HepG2 (cell line): ENCODE results near the gene FAM193A. TPM values are rescaled to one million over a fixed set of nuclear protein-coding genes. Genes with fewer than 3 reads are reported as not detected.

Source experiments
- AGO1 ChIP-seq: fragments of 200-400 bp; formaldehyde crosslinking; IDR thresholded peaks from 2 replicates; pipeline ENCODE4 v1.6.1; 2017; ENCODE audit warnings: mild to moderate bottlenecking, low read depth, low read length, moderate library complexity; ENCODE audit not compliant: poor library complexity, severe bottlenecking
- GATAD2A ChIP-seq: IDR thresholded peaks from 2 replicates; pipeline ENCODE4 v1.6.1; 2016
- GTF3A ChIP-seq: sonication (generic); formaldehyde crosslinking; conservative IDR thresholded peaks from 2 replicates; pipeline ENCODE4 v1.4.0; 2020; ENCODE audit warnings: mild to moderate bottlenecking, missing genetic modification reagents
- HDAC2 ChIP-seq: sonication (generic); formaldehyde crosslinking; IDR thresholded peaks from 2 replicates; pipeline ENCODE4 v1.4.0; 2020; ENCODE audit warnings: missing genetic modification reagents
- HOXA3 ChIP-seq: sonication (generic); formaldehyde crosslinking; IDR thresholded peaks from 2 replicates; pipeline ENCODE4 v1.5.0; 2020; ENCODE audit warnings: missing genetic modification reagents
- KAT8 ChIP-seq: IDR thresholded peaks from 2 replicates; pipeline ENCODE4 v1.6.1; 2016; ENCODE audit warnings: missing genetic modification reagents, missing compliant biosample characterization
- PRMT3 ChIP-seq: sonication (generic); formaldehyde crosslinking; IDR thresholded peaks from 2 replicates; pipeline ENCODE4 v1.8.1; 2022; ENCODE audit warnings: low read depth, mild to moderate bottlenecking, moderate library complexity, missing genetic modification reagents, borderline replicate concordance
- RARA ChIP-seq: IDR thresholded peaks from 2 replicates; pipeline ENCODE4 v1.6.1; 2016; ENCODE audit warnings: missing genetic modification reagents, missing compliant biosample characterization
- SOX13 ChIP-seq, 3 experiments: fragments of 450-650 bp in 1 of 3; sonication (generic) in 1 of 3; formaldehyde crosslinking in 1 of 3; IDR thresholded peaks in 2 of 3; conservative IDR thresholded peaks in 1 of 3; 2 replicates each; pipeline versions ENCODE4 v1.5.0 to v1.6.1; 2016 to 2020; ENCODE audit warnings: antibody characterized with exemption in 1 of 3, mild to moderate bottlenecking in 1 of 3, missing compliant biosample characterization in 1 of 3, missing genetic modification reagents in 1 of 3, moderate library complexity in 1 of 3
- SOX5 ChIP-seq: IDR thresholded peaks from 2 replicates; pipeline ENCODE4 v1.6.1; 2016; ENCODE audit warnings: borderline replicate concordance
- TFDP2 ChIP-seq: sonication (generic); formaldehyde crosslinking; IDR thresholded peaks from 2 replicates; pipeline ENCODE4 v1.4.0; 2020; ENCODE audit warnings: missing genetic modification reagents
- WIZ ChIP-seq: sonication (generic); formaldehyde crosslinking; IDR thresholded peaks from 2 replicates; pipeline ENCODE4 v1.5.1; 2020; ENCODE audit warnings: mild to moderate bottlenecking, missing genetic modification reagents
- ZFP62 ChIP-seq: sonication (generic); formaldehyde crosslinking; IDR thresholded peaks from 2 replicates; pipeline ENCODE4 v1.4.0; 2020; ENCODE audit warnings: missing genetic modification reagents
- ZNF274 ChIP-seq: sonication (generic); formaldehyde crosslinking; IDR thresholded peaks from 2 replicates; pipeline ENCODE4 v1.5.1; 2020; ENCODE audit warnings: mild to moderate bottlenecking, missing genetic modification reagents
- ZNF30 ChIP-seq: sonication (generic); formaldehyde crosslinking; IDR thresholded peaks from 2 replicates; pipeline ENCODE4 v1.5.0; 2020; ENCODE audit warnings: mild to moderate bottlenecking, missing genetic modification reagents
- ZNF343 ChIP-seq: sonication (generic); formaldehyde crosslinking; IDR thresholded peaks from 2 replicates; pipeline ENCODE4 v1.4.0; 2020; ENCODE audit warnings: mild to moderate bottlenecking, missing genetic modification reagents
- ZNF432 ChIP-seq: sonication (generic); formaldehyde crosslinking; IDR thresholded peaks from 2 replicates; pipeline ENCODE4 v1.5.0; 2020; ENCODE audit warnings: missing genetic modification reagents, mild to moderate bottlenecking, borderline replicate concordance
- ZNF616 ChIP-seq: sonication (generic); formaldehyde crosslinking; IDR thresholded peaks from 2 replicates; pipeline ENCODE4 v1.5.0; 2020; ENCODE audit warnings: low read depth, mild to moderate bottlenecking, missing genetic modification reagents
- ZNF710 ChIP-seq: sonication (generic); formaldehyde crosslinking; IDR thresholded peaks from 2 replicates; pipeline ENCODE4 v1.5.0; 2020; ENCODE audit warnings: mild to moderate bottlenecking, missing genetic modification reagents, borderline replicate concordance
- ZNF713 ChIP-seq: sonication (generic); formaldehyde crosslinking; IDR thresholded peaks from 2 replicates; pipeline ENCODE4 v1.4.0; 2020; ENCODE audit warnings: mild to moderate bottlenecking, missing genetic modification reagents
- polyA plus RNA-seq, 8 experiments: library from polyadenylated mRNA; depleted of rRNA in 3 of 8; stranded (reverse) in 7 of 8; unstranded in 1 of 8; fragments of >200 nt; fragmentation: Illumina TruSeq in 4 of 8; extraction: Trizol in 4 of 8; gene quantifications; 2 replicates each; pipeline versions ENCODE4 v1.2.1 to v1.2.3, GENCODE V29; 2011 to 2016; ENCODE audit warnings: low read depth in 4 of 8, missing spikeins in 1 of 8, mixed read lengths in 1 of 8; ENCODE audit not compliant: insufficient read depth in 1 of 8
- total RNA-seq, 5 experiments: library from RNA; depleted of rRNA; stranded (reverse); fragments of >200 nt; fragmentation: Illumina TruSeq; extraction: Trizol; gene quantifications; 2 replicates each; pipeline ENCODE4 v1.2.3, GENCODE V29; 2016; ENCODE audit warnings: low read depth in 1 of 5

Gene FAM193A
- total and polyA plus RNA-seq, 2 of the 13 experiments (the other 11 are each of a cell fraction or from before 2014, with no cell fraction given): 5.7 to 8.7 TPM

GRCh38 chr4:2733001-2733843 is 196.8 kb downstream of the FAM193A start (continued):
- TF ChIP-seq ZNF30 (no peak), ZNF710 (CRISPR knock-in tag) (0 out of 2 replicates have a peak, but pooled peaks have one; percentile 49), ZNF616 (CRISPR knock-in tag) (no peak), HOXA3 (CRISPR knock-in tag) (peak; percentile 46), ZNF274 (CRISPR knock-in tag) (no peak), ZNF343 (0 out of 2 replicates have a peak, but pooled peaks have one; percentile 44), AGO1 (no peak), SOX13 (IDR thresholded peaks at IDR 0.05) (no peak), SOX13 (CRISPR knock-in tag; conservative IDR thresholded peaks at IDR 0.05 in 1 of 2, IDR thresholded peaks at IDR 0.05 in 1 of 2) (peak in 1 of 2 experiments; percentile 75; a peak in 2 of 4 replicates), GATAD2A (CRISPR knock-in tag) (peak; percentile 29; the same call in 1 of the 2 replicates), GTF3A (no peak), ZNF713 (CRISPR knock-in tag) (no peak), KAT8 (CRISPR knock-in tag) (no peak), WIZ (CRISPR knock-in tag) (no peak), PRMT3 (no peak), TFDP2 (CRISPR knock-in tag) (no peak), ZFP62 (CRISPR knock-in tag) (no peak), ZNF432 (no peak), HDAC2 (0 out of 2 replicates have a peak, but pooled peaks have one; percentile 16), RARA (CRISPR knock-in tag) (peak; percentile 43), SOX5 (CRISPR knock-in tag) (peak; percentile 79)
